GM20000 (cell line): ENCODE measurements around the gene VANGL1.

Source experiments
- DNase-seq: peaks from one replicate; pipeline ENCODE4 v3.0.0; 2012; ENCODE audit warnings: low spot score
- TF ChIP-seq, protein P1 (sequence below): IDR thresholded peaks from 2 replicates; pipeline ENCODE4 v1.5.1; 2012; ENCODE audit warnings: mild to moderate bottlenecking, control low read depth; ENCODE audit errors: extremely low read depth, missing control alignments

VANGL1 gene

DNA sequence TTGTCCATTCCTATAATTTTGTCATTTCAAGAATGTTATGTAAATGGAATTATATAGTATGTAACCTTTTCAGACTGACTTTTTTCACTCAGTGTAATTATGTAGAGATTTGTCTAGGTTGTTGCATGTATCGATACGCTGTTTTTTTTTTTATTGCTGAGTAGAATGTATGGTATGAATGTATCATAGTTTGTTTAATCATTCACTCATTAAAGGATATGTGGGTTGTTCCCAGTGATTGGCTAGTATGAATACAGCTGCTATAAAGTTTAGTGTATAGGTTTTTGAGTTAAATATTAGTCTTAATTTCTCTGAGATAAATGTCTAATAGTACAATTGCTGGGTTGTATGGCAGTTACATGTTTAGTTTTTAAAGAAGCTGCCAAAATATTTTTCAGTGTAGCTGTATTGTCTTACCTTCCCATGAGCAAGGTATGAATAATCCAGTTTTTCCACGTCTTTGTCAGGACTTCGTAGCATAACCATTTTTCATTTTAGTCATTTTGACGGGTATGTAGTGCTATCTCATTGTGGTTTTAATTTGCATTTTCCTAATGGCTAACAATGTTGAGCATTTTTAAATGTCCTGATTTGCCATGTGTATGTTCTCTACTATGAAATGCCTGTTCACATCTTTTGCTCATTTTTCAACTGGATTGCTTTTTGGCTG lies 104.4 kb downstream of the VANGL1 start:
- TF ChIP-seq, protein P1, sequence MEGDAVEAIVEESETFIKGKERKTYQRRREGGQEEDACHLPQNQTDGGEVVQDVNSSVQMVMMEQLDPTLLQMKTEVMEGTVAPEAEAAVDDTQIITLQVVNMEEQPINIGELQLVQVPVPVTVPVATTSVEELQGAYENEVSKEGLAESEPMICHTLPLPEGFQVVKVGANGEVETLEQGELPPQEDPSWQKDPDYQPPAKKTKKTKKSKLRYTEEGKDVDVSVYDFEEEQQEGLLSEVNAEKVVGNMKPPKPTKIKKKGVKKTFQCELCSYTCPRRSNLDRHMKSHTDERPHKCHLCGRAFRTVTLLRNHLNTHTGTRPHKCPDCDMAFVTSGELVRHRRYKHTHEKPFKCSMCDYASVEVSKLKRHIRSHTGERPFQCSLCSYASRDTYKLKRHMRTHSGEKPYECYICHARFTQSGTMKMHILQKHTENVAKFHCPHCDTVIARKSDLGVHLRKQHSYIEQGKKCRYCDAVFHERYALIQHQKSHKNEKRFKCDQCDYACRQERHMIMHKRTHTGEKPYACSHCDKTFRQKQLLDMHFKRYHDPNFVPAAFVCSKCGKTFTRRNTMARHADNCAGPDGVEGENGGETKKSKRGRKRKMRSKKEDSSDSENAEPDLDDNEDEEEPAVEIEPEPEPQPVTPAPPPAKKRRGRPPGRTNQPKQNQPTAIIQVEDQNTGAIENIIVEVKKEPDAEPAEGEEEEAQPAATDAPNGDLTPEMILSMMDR = no peak
- DNase-seq = no peak
